Neuron (in vitro differentiated cells): Measurements from ENCODE around the gene SLC25A18.
"Not testable (repeated sequence)": the region's sequence is repeated elsewhere in the genome, so short reads cannot be mapped to it uniquely, and the experiment has no call there.

ENCODE experiments used
- H2AFZ ChIP-seq: one replicate; pipeline ENCODE4 v1.6.1; 2013; ENCODE audit warnings: low read depth, mild to moderate bottlenecking, inconsistent platforms, low read length, moderate library complexity
- H3K27me3 ChIP-seq: one replicate; pipeline ENCODE4 v1.6.1; 2013; ENCODE audit warnings: low read length; ENCODE audit not compliant: insufficient read depth
- H3K36me3 ChIP-seq: one replicate; pipeline ENCODE4 v1.6.1; 2013; ENCODE audit warnings: low read length; ENCODE audit not compliant: insufficient read depth
- H3K4me1 ChIP-seq: one replicate; pipeline ENCODE4 v1.6.1; 2013; ENCODE audit warnings: low read length; ENCODE audit not compliant: insufficient read depth
- H3K4me3 ChIP-seq: 2 replicates; pipeline ENCODE4 v1.5.1; 2013; ENCODE audit warnings: mild to moderate bottlenecking, low read length, moderate library complexity
- H3K9me3 ChIP-seq: one replicate; pipeline ENCODE4 v1.6.1; 2013; ENCODE audit warnings: low read length

SLC25A18 gene, protein sequence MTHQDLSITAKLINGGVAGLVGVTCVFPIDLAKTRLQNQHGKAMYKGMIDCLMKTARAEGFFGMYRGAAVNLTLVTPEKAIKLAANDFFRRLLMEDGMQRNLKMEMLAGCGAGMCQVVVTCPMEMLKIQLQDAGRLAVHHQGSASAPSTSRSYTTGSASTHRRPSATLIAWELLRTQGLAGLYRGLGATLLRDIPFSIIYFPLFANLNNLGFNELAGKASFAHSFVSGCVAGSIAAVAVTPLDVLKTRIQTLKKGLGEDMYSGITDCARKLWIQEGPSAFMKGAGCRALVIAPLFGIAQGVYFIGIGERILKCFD

DNA sequence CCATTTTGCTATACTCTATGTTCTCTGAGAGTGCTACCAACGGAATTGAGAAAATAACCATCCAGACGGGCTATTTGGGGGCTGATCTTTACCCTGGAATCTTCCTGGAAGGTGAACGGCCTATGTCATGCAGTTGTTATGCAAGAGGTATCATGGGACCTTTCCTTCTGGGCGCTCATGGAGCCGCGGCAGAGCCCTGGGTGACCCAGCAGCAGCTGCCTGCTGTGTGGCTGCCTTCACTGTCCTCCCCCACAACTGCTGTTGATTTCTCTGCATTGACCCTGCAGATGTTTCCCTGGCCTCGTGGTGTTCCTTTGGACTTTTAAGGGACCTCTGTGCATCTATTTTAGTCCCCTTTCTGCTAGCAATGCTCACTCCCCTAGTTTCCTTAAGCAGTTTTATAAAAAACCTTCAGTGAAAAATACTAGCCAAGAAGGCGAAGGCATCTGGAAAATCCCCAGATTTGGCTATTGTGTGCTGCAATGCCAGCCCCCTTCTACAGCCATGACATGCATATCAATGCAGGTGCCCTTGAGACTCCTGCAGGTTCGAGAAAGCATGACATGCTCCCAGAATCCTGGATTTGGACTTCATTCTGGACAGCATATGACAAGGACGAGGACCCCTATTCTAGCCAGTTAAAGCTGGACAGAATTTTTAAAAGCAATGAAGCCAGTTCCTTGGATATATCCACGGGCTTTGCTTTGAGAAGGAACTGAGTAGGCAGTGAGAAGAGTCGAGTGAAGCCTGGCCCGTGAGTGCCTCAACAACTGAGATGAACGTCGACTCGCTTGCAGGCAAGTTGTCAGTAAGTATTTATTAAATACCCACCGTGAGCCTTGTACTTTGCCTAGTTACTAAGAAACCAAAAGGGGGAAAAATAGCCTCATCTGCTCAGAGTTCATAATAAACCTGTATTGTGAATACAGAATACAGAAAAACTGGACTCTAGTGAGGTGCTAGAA is at the start of gene SLC25A18:
SLC25A18 (plus strand) TSS at position 593 of the 965 bp plus-strand sequence. CDS start 16,447 bp downstream, outside the sequence.
- H3K36me3 ChIP-seq = peaks cover 16% of the 10 kb centered on the region
- H3K9me3 ChIP-seq = peaks cover 4% of the 10 kb centered on the region
- H3K4me1 ChIP-seq = peaks cover 25% of the 10 kb centered on the region
- H2AFZ ChIP-seq = peak within 1 kb of the TSS; percentile 12
- H3K4me3 ChIP-seq = peak within 1 kb of the TSS; percentile 8
- H3K27me3 ChIP-seq = no peaks in the 10 kb centered on the region

DNA sequence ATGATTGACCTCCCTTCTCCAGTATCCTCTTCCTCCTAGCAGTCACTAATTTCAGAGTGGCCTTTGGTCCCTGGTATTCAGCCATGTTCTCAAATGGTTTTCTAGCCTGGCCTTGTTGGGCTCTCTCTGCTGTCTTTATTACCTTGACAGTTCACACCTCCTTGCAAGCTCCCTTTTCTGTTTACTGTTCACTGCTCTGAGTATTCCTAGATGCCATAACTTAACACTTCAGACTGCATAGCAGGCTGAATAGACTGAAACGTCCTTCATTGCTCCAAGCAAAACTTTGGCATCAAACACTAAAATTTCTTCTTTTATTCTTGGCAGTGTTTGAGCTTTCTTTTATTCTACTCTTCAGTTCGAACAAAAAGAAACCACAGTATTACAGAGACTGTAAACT is 49.7 kb upstream of the SLC25A18 start:
- Histone ChIP-seq H3K4me3 (no peak overlapping the region), H3K4me1 (no peaks in the 10 kb centered on the region), H3K36me3 (peaks cover 30% of the 10 kb centered on the region)

DNA sequence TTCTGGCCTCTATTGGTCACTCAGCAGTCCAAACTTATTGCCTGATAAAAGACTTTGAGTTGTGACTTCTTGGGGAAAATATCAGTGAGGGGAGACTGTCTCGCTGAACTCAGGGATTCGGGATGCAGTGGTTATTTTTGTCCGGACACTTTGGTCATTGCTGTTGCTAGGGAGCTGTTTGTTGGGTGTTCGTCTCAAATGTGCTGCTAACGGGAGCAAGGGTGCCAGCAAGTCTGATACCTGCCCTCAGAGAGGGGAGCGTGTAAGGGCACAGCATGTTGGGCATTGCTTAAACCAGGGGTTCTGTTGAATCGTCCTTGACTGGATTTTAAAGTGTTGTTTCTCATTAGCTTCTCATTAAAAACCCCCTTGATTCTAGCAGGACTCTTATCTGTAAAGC is 49.2 kb upstream of the SLC25A18 start:
- Histone ChIP-seq H2AFZ (no peak overlapping the region), H3K4me1 (no peaks in the 10 kb centered on the region), H3K36me3 (peaks cover 31% of the 10 kb centered on the region)

More for the DNA sequence above, 49.7 kb upstream of the SLC25A18 start:
- Histone ChIP-seq H3K27me3 (no peaks in the 10 kb centered on the region), H2AFZ (no peak overlapping the region), H3K9me3 (peaks cover 2% of the 10 kb centered on the region)

GRCh38 chr22:17518406-17518805 is 44.9 kb upstream of the SLC25A18 start:
- Histone ChIP-seq H3K4me1 (no peaks in the 10 kb centered on the region), H3K4me3 (no peak overlapping the region), H3K36me3 (peaks cover 18% of the 10 kb centered on the region), H3K9me3 (peaks cover 2% of the 10 kb centered on the region), H3K27me3 (no peaks in the 10 kb centered on the region), H2AFZ (no peak overlapping the region)

More for the DNA sequence above, 49.2 kb upstream of the SLC25A18 start:
- Histone ChIP-seq H3K9me3 (peaks cover 2% of the 10 kb centered on the region), H3K4me3 (no peak overlapping the region), H3K27me3 (no peaks in the 10 kb centered on the region)

DNA sequence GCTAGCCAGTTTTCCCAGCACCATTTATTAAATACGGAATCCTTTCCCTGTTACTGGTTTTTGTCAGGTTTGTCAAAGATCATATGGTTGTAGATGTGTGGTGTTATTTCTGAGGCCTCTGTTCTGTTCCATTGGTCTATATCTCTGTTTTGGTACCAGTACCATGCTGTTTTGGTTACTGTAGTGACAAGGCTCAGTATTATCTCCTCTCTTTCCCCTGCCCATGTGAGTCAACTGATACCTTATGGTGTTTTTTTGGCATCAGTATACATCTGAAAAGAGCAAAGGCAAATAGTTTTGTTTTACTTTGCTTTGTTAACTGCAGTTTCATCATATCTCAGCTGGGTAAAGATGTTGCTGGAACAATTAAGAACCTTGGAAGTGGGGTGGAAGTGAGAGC is 41.3 kb upstream of the SLC25A18 start:
- H3K4me3 ChIP-seq, H2AFZ ChIP-seq, H3K4me1 ChIP-seq, H3K27me3 ChIP-seq, H3K9me3 ChIP-seq: not testable (repeated sequence)
- peaks cover 32% of the 10 kb centered on the region for H3K36me3 ChIP-seq

DNA sequence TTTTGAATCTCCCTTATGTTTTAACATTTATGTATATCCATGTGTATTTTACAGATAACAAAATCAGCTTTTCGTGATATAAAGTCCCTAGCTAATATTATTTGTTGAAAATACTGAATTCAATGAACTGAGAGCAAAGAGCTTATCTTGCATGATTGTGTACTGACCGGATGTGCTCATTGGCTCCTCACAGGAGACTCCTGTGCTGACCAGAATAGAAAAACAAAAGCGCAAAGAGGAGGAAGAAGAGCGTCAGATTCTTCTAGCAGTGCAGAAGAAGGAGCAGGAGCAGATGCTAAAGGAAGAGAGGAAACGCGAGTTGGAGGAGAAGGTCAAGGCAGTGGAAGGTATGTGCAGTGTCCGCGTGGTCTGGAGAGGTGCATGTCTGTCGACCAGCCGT is 39.4 kb upstream of the SLC25A18 start:
- Histone ChIP-seq H3K36me3 (peaks cover 48% of the 10 kb centered on the region), H2AFZ (no peak overlapping the region), H3K4me3 (no peak overlapping the region), H3K9me3 (peaks cover 4% of the 10 kb centered on the region), H3K27me3 (no peaks in the 10 kb centered on the region), H3K4me1 (no peaks in the 10 kb centered on the region)

DNA sequence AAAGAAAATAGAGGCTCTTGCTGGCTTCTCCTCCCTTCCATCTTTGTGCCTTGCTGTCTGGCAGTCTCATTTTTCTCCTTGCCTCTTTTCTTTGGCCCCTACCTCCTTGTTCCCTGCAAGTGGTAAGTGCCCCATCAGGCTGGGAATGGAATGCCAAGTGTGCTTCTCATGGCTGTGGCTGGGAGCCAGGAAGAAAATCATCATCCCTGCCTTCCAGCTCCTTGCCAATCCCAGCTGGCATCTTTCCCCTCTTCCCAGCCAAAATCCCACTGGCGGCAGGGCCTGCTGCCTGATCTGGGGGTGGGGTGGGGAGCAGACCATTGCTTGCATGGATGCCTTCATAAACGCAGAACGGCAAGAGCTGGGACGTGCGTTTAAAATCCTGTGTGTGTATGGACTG is 27.0 kb upstream of the SLC25A18 start:
- Histone ChIP-seq H3K9me3 (no peaks in the 10 kb centered on the region), H3K36me3 (peaks cover 47% of the 10 kb centered on the region), H3K27me3 (no peaks in the 10 kb centered on the region), H3K4me1 (peaks cover 5% of the 10 kb centered on the region), H3K4me3 (no peak overlapping the region), H2AFZ (no peak overlapping the region)

DNA sequence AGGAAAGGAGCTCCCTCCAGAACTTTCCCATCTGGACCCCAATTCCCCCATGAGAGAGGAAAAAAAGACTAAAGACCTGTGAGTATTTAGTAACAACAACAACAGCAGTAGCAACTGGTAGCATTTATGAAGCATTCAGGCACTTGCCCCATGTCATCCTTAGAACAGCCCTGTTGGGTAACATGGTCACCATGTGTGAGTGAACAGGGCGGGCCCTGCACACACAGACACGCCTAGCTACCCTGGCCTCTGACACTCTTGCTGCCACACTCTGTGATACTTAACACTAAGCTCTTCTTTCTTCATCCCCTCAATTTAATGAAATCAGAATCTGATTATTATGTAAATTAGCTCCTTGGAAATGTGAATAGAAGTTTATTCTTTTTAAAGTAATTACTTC is 26.1 kb upstream of the SLC25A18 start:
- no peaks in the 10 kb centered on the region for H3K9me3 ChIP-seq
- no peaks in the 10 kb centered on the region for H3K27me3 ChIP-seq
- H3K4me3 ChIP-seq = no peak overlapping the region
- peaks cover 5% of the 10 kb centered on the region for H3K4me1 ChIP-seq
- H2AFZ ChIP-seq = no peak overlapping the region
- H3K36me3 ChIP-seq = peaks cover 50% of the 10 kb centered on the region

- Histone ChIP-seq H3K9me3 (no peaks in the 10 kb centered on the region), H3K27me3 (no peaks in the 10 kb centered on the region), H3K4me3 (no peak overlapping the region), H3K4me1 (peaks cover 5% of the 10 kb centered on the region), H2AFZ (no peak overlapping the region), H3K36me3 (peaks cover 67% of the 10 kb centered on the region)
Measured at GRCh38 chr22:17540481-17540880, 22.8 kb upstream of the SLC25A18 start.

- Histone ChIP-seq H3K9me3 (no peaks in the 10 kb centered on the region), H2AFZ (no peak overlapping the region), H3K4me3 (no peak overlapping the region), H3K27me3 (no peaks in the 10 kb centered on the region), H3K4me1 (peaks cover 5% of the 10 kb centered on the region), H3K36me3 (peaks cover 72% of the 10 kb centered on the region)
Measured at GRCh38 chr22:17541476-17541875, 21.8 kb upstream of the SLC25A18 start.

GRCh38 chr22:17542452-17542851 is 20.8 kb upstream of the SLC25A18 start:
- Histone ChIP-seq H3K4me1 (no peaks in the 10 kb centered on the region), H3K4me3 (no peak overlapping the region), H3K27me3 (no peaks in the 10 kb centered on the region), H2AFZ (no peak overlapping the region), H3K36me3 (peaks cover 66% of the 10 kb centered on the region), H3K9me3 (no peaks in the 10 kb centered on the region)

DNA sequence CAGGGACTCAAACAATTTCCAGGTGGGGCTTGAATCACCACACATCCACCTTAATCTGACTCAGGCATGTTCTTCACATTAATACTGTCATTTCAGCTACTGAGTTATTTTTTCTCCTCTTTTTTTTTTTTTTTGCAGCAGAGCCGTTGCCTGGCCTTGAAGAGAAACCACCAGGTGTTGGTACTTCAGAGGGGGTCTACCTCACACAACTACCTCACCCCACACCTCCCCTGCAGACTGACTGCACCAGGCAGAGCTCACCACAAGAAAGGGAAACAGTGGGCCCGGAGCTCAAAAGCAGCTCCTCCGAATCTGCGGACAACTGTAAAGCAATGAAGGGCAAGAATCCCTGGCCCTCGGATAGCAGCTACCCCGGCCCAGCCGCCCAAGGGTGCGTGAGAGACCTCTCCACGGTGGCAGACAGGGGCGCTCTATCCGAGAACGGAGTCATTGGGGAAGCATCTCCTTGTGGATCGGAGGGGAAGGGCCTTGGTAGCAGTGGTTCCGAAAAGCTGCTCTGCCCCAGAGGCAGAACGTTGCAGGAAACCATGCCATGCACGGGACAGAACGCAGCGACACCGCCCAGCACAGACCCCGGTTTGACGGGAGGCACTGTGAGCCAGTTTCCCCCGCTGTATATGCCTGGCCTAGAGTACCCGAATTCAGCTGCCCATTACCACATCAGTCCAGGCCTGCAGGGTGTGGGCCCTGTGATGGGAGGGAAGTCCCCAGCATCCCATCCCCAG is 15.1 kb upstream of the SLC25A18 start:
- Histone ChIP-seq H3K4me3 (no peak overlapping the region), H2AFZ (no peak overlapping the region), H3K9me3 (no peaks in the 10 kb centered on the region), H3K4me1 (no peaks in the 10 kb centered on the region), H3K36me3 (peaks cover 70% of the 10 kb centered on the region), H3K27me3 (no peaks in the 10 kb centered on the region)

GRCh38 chr22:17548756-17549035 is 14.6 kb upstream of the SLC25A18 start:
- H3K9me3 ChIP-seq = no peaks in the 10 kb centered on the region
- no peaks in the 10 kb centered on the region for H3K27me3 ChIP-seq
- H2AFZ ChIP-seq = no peak overlapping the region
- no peak overlapping the region for H3K4me3 ChIP-seq
- H3K36me3 ChIP-seq = peaks cover 72% of the 10 kb centered on the region
- no peaks in the 10 kb centered on the region for H3K4me1 ChIP-seq
